Measurements from ENCODE around the gene EPM2A.
"Not testable (repeated sequence)": the region's sequence is repeated elsewhere in the genome, so short reads cannot be mapped to it uniquely, and the experiment has no call there.

The EPM2A gene

DNA sequence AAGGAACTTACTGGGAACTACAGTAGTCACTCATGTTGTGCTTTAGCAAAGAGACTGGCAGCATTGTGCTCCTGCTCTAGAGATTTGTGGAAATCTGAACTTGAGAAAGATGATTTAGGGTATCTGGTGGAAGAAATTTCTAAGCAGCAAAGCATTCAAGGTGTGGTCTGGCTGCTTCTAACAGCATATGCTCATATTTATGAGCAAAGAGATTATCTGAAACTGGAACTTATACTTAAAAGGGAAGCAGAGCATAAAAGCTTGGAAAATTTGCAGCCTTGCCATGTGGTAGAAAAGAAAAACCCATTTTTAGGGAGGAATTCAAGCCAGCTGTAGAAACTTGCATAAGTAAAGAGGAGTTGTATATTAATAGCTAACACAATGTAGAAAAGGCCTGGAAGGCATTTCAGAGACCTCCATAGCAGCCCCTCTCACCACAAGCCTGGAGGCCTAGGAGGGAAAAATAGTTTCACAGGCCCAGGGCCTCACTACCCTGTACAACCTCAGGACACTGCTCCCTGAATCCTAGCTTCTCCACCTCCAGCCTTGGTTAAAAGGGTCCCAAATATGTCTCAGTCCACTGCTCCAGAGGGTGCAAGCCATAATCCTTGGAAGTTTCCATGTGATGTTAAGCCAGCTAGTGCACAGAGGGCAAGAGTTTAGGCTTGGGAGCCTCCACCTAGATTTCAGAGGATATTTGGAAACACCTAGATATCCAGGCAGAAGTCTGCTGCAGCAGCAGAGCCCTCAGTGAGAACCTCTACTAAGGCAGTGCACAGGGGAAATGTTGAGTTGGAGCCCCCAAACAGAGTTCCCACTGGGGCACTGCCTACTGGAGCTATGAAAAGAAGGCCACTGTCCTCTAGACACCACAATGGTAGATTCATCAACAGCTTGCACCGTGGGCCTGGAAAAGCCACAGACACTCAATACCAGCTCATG lies 6.6 kb downstream of the EPM2A start:
- no peak for DNase-seq

- no peak for DNase-seq
These were observed 7.4 kb downstream of the EPM2A start for GRCh38 chr6:145727817-145728388.

DNA sequence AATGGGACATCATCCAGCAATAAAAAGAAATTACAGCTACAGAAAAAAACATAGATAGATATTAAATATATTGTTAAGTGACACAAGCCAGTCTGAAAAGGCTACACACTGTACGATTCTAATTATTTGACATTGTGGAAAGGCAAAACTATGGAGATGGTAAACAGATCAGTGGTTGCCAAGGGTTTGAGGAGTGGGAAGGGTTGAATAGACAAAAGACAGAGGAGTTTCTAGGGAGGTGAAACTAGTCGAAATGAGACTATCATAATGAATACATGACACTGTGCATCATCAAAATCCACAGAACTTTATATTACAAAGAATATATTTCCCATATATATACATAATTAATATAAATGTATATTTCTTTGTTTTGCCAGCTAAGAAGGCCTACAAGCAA lies 9.8 kb downstream of the EPM2A start:
- DNase-seq = no peak

DNA sequence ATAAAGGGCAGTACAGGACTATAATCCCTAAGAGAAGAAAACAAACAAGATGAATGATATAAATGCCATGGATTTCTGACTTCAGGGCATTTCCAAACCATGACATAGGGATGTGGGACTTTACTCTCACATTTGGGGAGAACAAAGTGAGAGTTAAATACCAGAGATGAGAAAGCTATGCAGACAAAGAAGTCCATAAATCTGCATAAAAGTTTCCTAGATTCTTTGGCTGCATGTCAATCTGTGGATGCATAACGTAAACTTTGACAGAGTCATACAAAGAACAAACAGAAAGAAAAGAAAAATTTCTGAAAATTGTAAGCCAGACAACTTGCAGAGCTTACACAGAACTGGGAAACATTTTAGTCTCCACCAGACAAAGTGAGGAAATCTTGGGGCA lies 11.7 kb downstream of the EPM2A start:
- no peak for DNase-seq

DNA sequence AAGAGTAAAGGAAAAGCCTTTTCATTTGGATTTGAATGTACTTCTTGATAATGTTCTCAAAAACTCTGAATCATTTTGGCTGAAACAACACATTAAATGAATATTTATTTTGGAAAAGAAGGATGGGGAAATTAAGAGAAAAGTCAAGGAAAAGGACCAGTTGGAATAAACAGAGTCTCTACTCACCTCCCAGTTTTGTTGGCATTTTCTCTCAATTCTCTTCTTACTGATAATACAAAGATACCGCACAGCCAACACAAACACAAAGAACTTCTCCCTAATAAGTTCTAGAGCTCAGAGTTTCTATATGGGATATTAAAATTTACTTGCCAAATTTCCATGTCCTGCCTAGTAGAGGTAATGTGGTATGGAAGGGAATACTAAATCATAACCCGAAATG lies 13.1 kb downstream of the EPM2A start:
- DNase-seq = no peak

DNA sequence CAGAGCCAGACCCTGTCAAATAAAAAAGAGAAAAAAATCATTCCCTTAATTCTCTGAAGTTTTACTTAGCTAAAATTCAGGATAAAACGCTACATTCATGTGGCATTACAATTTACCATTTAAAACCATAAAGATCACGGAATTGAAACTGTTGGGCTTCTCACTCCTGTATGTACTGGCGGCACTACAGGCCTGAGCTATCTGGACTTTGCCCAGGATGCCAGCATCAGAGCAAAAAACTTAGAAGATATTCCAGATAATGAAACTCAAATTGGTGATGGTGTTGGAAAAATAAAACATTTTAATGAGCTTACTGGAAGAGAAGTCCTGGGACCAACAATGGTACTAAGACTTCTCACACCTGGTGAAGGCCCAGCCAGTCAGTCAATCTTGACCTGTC lies 14.2 kb downstream of the EPM2A start:
- DNase-seq = no peak

GRCh38 chr6:145715426-145715825 lies 19.9 kb downstream of the EPM2A start:
- DNase-seq = no peak

DNA sequence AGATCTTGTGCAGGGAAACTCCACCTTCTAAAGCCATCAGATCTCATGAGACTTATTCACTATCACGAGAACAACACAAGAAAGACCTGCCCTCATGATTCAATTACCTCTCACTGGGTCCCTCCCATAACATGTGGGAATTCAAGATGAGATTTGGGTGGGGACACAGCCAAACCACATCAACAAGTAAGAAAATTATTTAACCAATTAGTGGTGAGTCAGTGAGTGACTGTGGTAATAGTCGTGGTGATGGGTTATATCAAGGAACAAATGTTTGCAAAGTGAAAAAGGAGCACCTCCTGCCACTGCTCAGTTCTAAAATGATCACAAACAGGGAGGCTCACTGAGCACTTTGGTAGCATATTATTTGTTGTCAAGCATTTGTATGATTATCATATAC lies 20.6 kb downstream of the EPM2A start:
- no peak for DNase-seq

DNA sequence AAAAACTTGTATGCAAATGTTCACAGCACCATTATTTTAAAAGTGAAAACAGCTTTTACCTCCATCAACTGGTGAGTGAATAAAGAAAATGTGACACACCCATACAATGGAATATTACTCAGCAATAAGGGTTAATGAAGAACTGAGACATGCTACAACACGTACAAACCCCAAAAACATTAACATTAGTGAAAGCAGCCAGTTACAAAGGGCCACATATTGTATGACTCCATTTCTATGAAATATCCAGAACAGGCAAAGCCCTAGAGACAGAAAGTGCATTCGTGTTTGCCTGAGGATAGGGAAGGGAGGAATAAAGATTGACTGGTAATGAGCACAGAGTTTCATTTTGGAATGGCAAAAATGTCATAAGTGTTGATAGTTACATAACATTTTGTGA lies 21.5 kb downstream of the EPM2A start:
- no peak for DNase-seq

- no peak for DNase-seq
These were observed 23.9 kb downstream of the EPM2A start for GRCh38 chr6:145711372-145711771.

- no peak for DNase-seq
These were observed 27.9 kb downstream of the EPM2A start for GRCh38 chr6:145707397-145707796.

DNA sequence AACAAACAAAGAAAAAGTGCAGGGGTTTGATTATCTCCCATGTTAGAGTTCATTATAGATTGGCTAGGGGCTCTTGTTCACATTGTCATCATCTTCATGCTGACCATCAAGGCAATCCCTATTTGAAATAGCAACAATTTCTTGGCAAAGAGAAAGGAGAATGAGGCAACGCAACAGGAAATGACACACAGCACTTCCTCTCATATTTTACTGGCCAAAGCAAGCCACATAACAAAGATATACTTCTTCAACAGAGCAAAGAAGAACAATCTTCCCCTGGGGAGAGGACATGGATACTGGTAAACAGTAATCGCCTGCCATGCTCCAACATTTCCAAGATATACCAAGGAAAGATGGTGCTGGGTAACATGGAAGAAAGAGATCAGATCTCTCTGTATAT lies 29.8 kb downstream of the EPM2A start:
- no peak for DNase-seq

GRCh38 chr6:145704143-145704781 lies 31.1 kb downstream of the EPM2A start:
- DNase-seq = no peak

DNA sequence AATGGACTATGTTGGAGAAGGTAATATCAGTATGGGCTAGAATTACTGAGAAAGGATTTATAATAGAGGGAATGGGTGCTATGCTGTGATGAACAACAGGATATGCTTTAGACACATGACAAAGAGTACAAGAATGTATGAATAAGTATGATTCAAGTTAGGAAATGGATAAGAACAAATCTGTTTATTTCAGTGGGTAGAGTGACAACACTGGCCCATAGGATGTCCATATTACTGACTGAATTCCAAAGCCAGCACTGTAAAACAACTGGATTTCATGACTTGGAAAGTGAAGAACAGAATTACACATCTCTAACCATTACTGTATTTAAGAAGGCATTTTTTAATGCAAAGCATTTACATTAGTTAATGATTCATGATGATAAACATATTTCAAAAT lies 35.9 kb downstream of the EPM2A start:
- DNase-seq = no peak

DNA sequence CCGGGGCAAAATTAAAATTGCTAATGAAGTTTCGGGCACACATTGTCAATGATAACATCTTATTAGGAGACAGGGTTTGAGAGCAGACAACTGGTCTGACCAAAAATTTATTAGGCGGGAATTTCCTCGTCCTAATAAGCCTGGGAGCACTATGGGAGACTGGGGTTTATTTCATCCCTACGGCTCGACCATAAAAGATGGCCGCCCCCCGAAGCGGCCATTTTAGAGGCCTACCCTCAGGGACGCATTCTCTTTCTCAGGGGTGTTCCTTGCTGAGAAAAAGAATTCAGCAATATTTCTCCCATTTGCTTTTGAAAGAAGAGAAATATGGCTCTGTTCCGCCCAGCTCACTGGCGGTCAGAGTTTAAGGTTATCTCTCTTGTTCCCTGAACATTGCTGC lies 37.9 kb downstream of the EPM2A start:
- DNase-seq = not testable (repeated sequence)

DNA sequence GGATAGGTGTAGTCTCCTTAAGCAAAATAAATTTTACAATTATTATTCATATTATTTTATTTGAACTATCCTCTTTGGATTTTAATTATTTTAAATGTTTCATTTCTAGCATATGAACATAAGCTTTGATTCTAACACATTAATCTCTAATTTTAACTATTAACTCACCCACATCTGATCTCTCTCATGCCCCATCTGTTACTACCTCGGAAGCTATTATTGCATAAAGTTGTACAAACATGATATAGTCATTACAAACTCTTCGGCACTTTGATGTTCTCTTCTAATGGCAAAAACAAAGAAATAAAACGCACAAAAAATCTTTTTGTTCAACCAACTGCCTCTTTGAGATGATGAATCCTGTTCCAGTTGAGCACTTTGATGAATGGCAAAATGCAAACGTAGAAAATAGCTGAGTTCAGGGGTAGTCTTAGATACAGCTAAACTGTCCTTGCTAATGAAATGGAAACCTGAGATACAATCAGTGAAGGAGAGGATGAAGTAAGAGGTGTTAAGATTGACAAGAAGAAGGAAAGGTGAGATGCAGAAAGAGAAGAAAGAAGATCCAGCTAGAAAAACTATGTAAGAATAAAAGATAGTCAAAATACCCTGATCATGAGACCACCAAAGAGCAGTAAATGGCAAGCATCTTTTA lies 41.1 kb downstream of the EPM2A start:
- DNase-seq = no peak

DNA sequence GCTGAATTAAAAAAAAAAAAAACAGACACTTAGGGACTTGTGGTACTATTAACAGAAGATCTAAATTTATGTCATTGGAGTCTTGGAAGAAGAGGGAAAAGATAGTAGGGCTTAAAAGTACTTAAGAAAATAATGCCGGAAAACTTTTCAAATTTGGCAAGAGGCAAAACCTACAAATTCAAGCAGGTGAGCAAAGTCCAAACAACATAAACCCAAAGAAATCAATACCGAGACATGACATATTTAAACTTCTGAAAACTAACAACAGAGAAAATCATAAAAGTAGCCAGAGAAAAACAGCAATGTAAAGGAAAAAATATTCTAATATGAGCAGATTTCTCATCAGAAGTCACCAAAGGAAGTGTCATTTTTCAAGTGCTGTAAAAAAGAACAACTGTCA lies 44.4 kb downstream of the EPM2A start:
- DNase-seq = no peak

GRCh38 chr6:145689529-145689928 lies 45.8 kb downstream of the EPM2A start:
- no peak for DNase-seq

DNA sequence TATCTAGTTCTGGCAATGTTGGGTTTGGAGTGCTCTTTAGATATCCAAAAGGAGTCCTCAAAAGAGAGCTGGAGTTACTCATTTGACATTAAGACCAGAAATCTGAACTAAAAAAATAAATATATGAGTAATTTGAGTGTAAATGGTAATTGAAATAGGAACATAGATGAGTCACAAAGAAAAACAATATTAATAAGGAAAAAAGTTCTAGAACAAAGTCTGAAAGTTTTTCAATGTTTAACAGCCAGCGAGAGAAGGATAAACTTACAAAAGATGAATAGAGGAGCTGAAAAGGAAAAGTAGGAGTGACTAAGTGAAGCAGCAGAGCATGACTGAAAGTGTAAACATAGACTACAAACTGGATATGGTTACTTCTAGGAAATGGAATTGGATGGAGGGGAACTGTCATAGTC lies 46.8 kb downstream of the EPM2A start:
- DNase-seq = no peak

DNA sequence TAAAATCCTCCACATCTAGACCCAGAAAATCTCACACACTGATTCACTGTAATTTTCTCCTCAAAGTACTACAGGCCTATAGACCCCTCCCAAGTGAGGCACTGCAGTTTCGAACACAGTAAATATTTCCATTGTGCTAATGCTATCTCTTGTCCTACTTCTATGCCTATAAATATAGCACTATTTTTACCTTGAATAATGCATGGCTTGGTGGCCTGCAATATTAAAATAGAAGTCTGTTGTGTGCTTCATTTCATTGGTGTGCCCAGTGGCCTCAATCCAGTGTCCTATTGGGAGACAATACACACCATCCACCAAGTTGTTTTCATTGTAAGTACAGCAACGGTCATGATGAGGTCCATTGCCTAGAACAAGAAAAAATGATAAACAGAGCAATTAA lies 49.4 kb downstream of the EPM2A start:
- no peak for DNase-seq

DNA sequence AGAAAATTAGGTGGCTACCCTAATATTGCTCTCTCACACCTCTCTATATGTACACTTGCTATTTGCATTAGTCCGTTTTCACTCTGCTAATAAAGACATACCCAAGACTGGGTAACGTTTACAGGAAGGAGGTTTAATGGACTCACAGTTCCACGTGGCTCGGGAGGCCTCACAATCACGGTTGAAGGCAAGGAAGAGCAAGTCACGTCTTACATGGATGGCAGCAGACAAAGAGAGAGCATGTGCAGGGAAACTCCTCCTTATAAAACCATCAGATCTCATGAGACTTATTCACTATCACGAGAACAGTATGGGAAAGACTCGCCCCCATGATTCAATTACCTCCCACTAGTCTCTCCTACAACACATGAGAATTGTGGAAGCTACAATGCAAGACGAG lies 53.4 kb downstream of the EPM2A start:
- DNase-seq = no peak

GRCh38 chr6:145673504-145673903 lies 61.8 kb downstream of the EPM2A start:
- DNase-seq = no peak

DNA sequence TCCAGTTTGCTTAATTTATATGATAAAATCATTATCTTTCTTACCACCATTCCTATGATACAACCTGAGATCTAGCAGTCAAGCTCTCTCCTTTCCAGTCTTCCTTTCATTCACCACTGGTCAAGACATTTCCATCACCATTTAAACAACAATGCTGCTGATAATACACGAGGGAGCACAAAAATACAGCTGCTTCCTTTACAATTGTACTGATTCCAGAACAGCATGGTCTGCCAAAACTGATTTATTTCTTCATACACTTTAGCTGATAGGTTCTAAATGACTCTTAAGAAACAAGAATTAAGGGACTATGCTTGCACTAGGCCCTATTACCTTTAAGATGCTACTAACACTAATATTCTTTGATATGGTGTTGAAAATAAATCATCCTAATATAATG lies 65.0 kb downstream of the EPM2A start:
- no peak for DNase-seq

GRCh38 chr6:145669627-145670034 lies 65.7 kb downstream of the EPM2A start:
- no peak for DNase-seq

Data from stimulated activated CD8-positive, alpha-beta memory T cell treated with anti-CD3 and anti-CD28 coated beads, Interleukin-4, amount 100 ng/mL, for 48 hours (primary cell).